Left cardiac atrium (tissue), 4 donors: ENCODE results near the gene MCRIP1. TPM values are rescaled to one million over a fixed set of nuclear protein-coding genes. Genes with fewer than 3 reads are reported as not detected.
A peak's percentile ranks its signal among the peaks of the same experiment; 100 is the strongest.

Experiments
- ATAC-seq, 2 donors: fragments of 200-7000 bp; cut with Tn5 transposase; one replicate each; pipeline ENCODE4 v1.9.1; 2020; ENCODE audit warnings: mild to moderate bottlenecking in 2 of 2, moderate library complexity in 2 of 2
- DNase-seq: peaks from one replicate; pipeline ENCODE4 v3.0.0-alpha.2; 2020
- intact Hi-C, 2 donors: fragments of 100-400 bp; cut with DNase I; formaldehyde crosslinking; loops; one replicate each; pipeline versions ENCODE4 v1.14.1 to v1.15.1; 2022 to 2023
- total RNA-seq, 2 donors: library from RNA; stranded (reverse); fragmentation: NEBNext Ultra II Directional; extraction: Animal tissue kit (Norgen Biotek cat#: 25700); gene quantifications; one replicate each; pipeline ENCODE4 v1.2.1, GENCODE V29; 2021
- donor health status: DM: no; HTN: yes; CAD: no.
- donor health status: DM: no; HTN: yes; CAD: no; lungs with severe emphysema.
- donor health status: DM: yes; HTN: yes; CAD: no.
- donor health status: Dilated cardiomyopathy.

Gene MCRIP1
- total RNA-seq, 2 donors from 2014 or later = 83.9 to 98.0 TPM

- no peak for ATAC-seq
- intact Hi-C loops = no loop called here
- DNase-seq = no peak
Measured at GRCh38 chr17:81825841-81826466, 7.1 kb downstream of the MCRIP1 start.

GRCh38 chr17:81824595-81824994 lies 8.5 kb downstream of the MCRIP1 start:
- intact Hi-C loops = no loop called here
- ATAC-seq = no peak
- no peak for DNase-seq

- ATAC-seq = no peak
- intact Hi-C loops = no loop called here
- DNase-seq = no peak
Measured at GRCh38 chr17:81823820-81824550, 9.1 kb downstream of the MCRIP1 start.

GRCh38 chr17:81822996-81823819 lies 9.9 kb downstream of the MCRIP1 start:
- intact Hi-C loops = no loop called here
- no peak for ATAC-seq
- no peak for DNase-seq

GRCh38 chr17:81822312-81822637 lies 10.8 kb downstream of the MCRIP1 start:
- ATAC-seq (no peak), DNase-seq (no peak)
- intact Hi-C loops = no loop called here

GRCh38 chr17:81821603-81822311 lies 11.3 kb downstream of the MCRIP1 start:
- ATAC-seq = peak; percentile 85 to 91
- intact Hi-C loops = no loop called here
- DNase-seq = peak; percentile 85

GRCh38 chr17:81821147-81821546 lies 11.9 kb downstream of the MCRIP1 start:
- ATAC-seq (peak in 1 of 2 donors; percentile 8), DNase-seq (no peak)
- intact Hi-C loops = no loop called here

- ATAC-seq = no peak
- intact Hi-C loops = no loop called here
- DNase-seq = no peak
Measured at GRCh38 chr17:81819708-81820107, 13.4 kb downstream of the MCRIP1 start.

GRCh38 chr17:81817758-81818147 lies 15.3 kb downstream of the MCRIP1 start:
- intact Hi-C loops = no loop called here
- ATAC-seq = no peak

GRCh38 chr17:81815646-81815986 lies 17.5 kb downstream of the MCRIP1 start:
- ATAC-seq (no peak), DNase-seq (no peak)
- intact Hi-C loops = no loop called here

More at GRCh38 chr17:81817758-81818147, 15.3 kb downstream of the MCRIP1 start:
- DNase-seq = no peak

- intact Hi-C loops = no loop called here
- DNase-seq (no peak), ATAC-seq (no peak)
Measured at GRCh38 chr17:81814748-81815645, 18.1 kb downstream of the MCRIP1 start.

- DNase-seq = no peak
- intact Hi-C loops = no loop called here
- no peak for ATAC-seq
Measured at GRCh38 chr17:81813861-81814683, 19.0 kb downstream of the MCRIP1 start.

GRCh38 chr17:81813371-81813684 lies 19.8 kb downstream of the MCRIP1 start:
- no peak for ATAC-seq

GRCh38 chr17:81812571-81813370 lies 20.3 kb downstream of the MCRIP1 start:
- no peak for ATAC-seq
- intact Hi-C loops = no loop called here
- no peak for DNase-seq

More at GRCh38 chr17:81813371-81813684, 19.8 kb downstream of the MCRIP1 start:
- DNase-seq = no peak
- intact Hi-C loops = no loop called here

- no peak for ATAC-seq
Measured at GRCh38 chr17:81811705-81812570, 21.2 kb downstream of the MCRIP1 start.

More at GRCh38 chr17:81811705-81812570, 21.2 kb downstream of the MCRIP1 start:
- no peak for DNase-seq
- intact Hi-C loops = no loop called here
